HEK293 (cell line): ENCODE results near the gene CCDC40.

ENCODE experiments used
- CTCF ChIP-seq: fragments of 450-650 bp; formaldehyde crosslinking; IDR thresholded peaks from 2 replicates; pipeline ENCODE4 v1.5.1; 2016; ENCODE audit warnings: missing biosample characterization, missing genetic modification characterization
- KLF7 ChIP-seq: fragments of 450-650 bp; formaldehyde crosslinking; IDR thresholded peaks from 2 replicates; pipeline ENCODE4 v1.5.1; 2016; ENCODE audit warnings: missing biosample characterization, missing genetic modification characterization, borderline replicate concordance
- ZBTB21 ChIP-seq: fragments of 450-650 bp; formaldehyde crosslinking; IDR thresholded peaks from 2 replicates; pipeline ENCODE4 v1.5.1; 2017; ENCODE audit warnings: missing biosample characterization, missing genetic modification characterization
- TF ChIP-seq, protein P1 (sequence below): fragments of 450-650 bp; formaldehyde crosslinking; IDR thresholded peaks from 2 replicates; pipeline ENCODE4 v1.5.1; 2016; ENCODE audit warnings: missing biosample characterization, missing genetic modification characterization

- TF ChIP-seq, protein P1, sequence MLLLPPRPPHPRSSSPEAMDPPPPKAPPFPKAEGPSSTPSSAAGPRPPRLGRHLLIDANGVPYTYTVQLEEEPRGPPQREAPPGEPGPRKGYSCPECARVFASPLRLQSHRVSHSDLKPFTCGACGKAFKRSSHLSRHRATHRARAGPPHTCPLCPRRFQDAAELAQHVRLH (tag by site-specific recombination) = no peak
- TF ChIP-seq CTCF (tag by site-specific recombination) = no peak
- no peak for TF ChIP-seq ZBTB21 (tag by site-specific recombination)
- TF ChIP-seq KLF7 = no peak
Observed at GRCh38 chr17:80116276-80116920, 80.0 kb downstream of the CCDC40 start.
